Panc1 (cell line): ENCODE results near the gene KIF26B. TPM values are rescaled to one million over a fixed set of nuclear protein-coding genes. Genes with fewer than 3 reads are reported as not detected.

Source experiments
- ATAC-seq: fragments of 200-7000 bp; cut with Tn5 transposase; 2 replicates; pipeline ENCODE4 v1.9.1; 2020; ENCODE audit warnings: mild to moderate bottlenecking, moderate library complexity
- BruUV-seq: library from RNA; stranded (reverse); fragments of 400-500 nt; replicated peaks from 2 replicates; lab custom pipeline; 2021; lab: Mats Ljungman, UMichigan
- CTCF ChIA-PET: fragments of 300-600 bp; sonication (Branson Sonifier 250); formaldehyde crosslinking; loops from one replicate; lab custom pipeline; 2022; ENCODE audit warnings: antibody characterized with exemption; lab: Charles Lee
- POLR2A ChIA-PET: fragments of 300-600 bp; sonication (Branson Sonifier 250); formaldehyde crosslinking; loops from one replicate; lab custom pipeline; 2022; ENCODE audit warnings: antibody characterized with exemption; lab: Charles Lee
- DNase-seq: peaks from one replicate; pipeline ENCODE4 v3.0.0-alpha.2; 2010; ENCODE audit warnings: low read depth, low spot score
- H3K27ac ChIP-seq: 2 replicates; pipeline ENCODE4 v1.5.1; 2011; ENCODE audit warnings: mild to moderate bottlenecking, low read length, inconsistent platforms
- H3K27me3 ChIP-seq: fragments of 200-500 bp; sonication (Bioruptor generic); 2 replicates; pipeline ENCODE4 v1.6.0; 2014; ENCODE audit warnings: low read length, inconsistent platforms; ENCODE audit not compliant: control insufficient read depth, insufficient read depth
- H3K36me3 ChIP-seq: fragments of 200-500 bp; sonication (Bioruptor generic); 2 replicates; pipeline ENCODE4 v1.5.1; 2014; ENCODE audit warnings: inconsistent platforms, mild to moderate bottlenecking, low read length, moderate library complexity; ENCODE audit not compliant: control insufficient read depth, insufficient read depth
- H3K4me1 ChIP-seq: 2 replicates; pipeline ENCODE4 v1.5.1; 2011; ENCODE audit warnings: inconsistent platforms, mild to moderate bottlenecking, low read length, moderate library complexity; ENCODE audit not compliant: control insufficient read depth, insufficient read depth
- H3K4me3 ChIP-seq, 2 experiments: 2 replicates each; pipeline ENCODE4 v1.5.1; 2011 to 2012; ENCODE audit warnings: low read depth in 2 of 2, low read length in 2 of 2, mild to moderate bottlenecking in 2 of 2, inconsistent platforms in 1 of 2, moderate library complexity in 1 of 2
- H3K9me3 ChIP-seq: fragments of 200-500 bp; sonication (Bioruptor generic); 2 replicates; pipeline ENCODE4 v1.5.1; 2014; ENCODE audit warnings: low read depth, mild to moderate bottlenecking, inconsistent platforms, low read length, moderate library complexity; ENCODE audit not compliant: control insufficient read depth, insufficient read depth
- CTCF ChIP-seq: fragments of 450-650 bp; IDR thresholded peaks from 2 replicates; pipeline ENCODE4 v1.5.1; 2017; ENCODE audit warnings: mild to moderate bottlenecking
- POLR2AphosphoS5 ChIP-seq: IDR thresholded peaks from 2 replicates; pipeline ENCODE4 v1.6.1; 2012; ENCODE audit warnings: mild to moderate bottlenecking, low read depth, low read length, moderate library complexity
- REST ChIP-seq, 2 experiments: IDR thresholded peaks; 2 replicates each; pipeline ENCODE4 v1.6.1; 2011 to 2012; ENCODE audit warnings: low read depth in 2 of 2, control low read depth in 1 of 2, low read length in 1 of 2, mild to moderate bottlenecking in 1 of 2, moderate library complexity in 1 of 2; ENCODE audit not compliant: insufficient read depth in 1 of 2
- SIN3A ChIP-seq: IDR thresholded peaks from 2 replicates; pipeline ENCODE4 v1.6.1; 2012; ENCODE audit warnings: low read depth, mild to moderate bottlenecking, low read length, moderate library complexity, borderline replicate concordance; ENCODE audit not compliant: insufficient read depth
- TCF7L2 ChIP-seq: IDR thresholded peaks from 2 replicates; pipeline ENCODE4 v1.6.1; 2011; ENCODE audit warnings: mild to moderate bottlenecking, low read depth, low read length, inconsistent platforms
- in situ Hi-C: cut with HindIII; loops from 2 replicates; pipeline ENCODE4 v1.10.0; 2016; ENCODE audit warnings: low sequenced_read_pairs, low pct_unique_long_range_greater_than_20kb
- intact Hi-C: fragments of 100-400 bp; cut with micrococcal nuclease; formaldehyde crosslinking; loops from one replicate; pipeline ENCODE4 v1.10.0; 2022; ENCODE audit not compliant: unreplicated experiment
- total RNA-seq: library from RNA; stranded (reverse); gene quantifications from one replicate; pipeline ENCODE4 v1.2.1, GENCODE V29; 2021; ENCODE audit not compliant: unreplicated experiment

Gene KIF26B
- total RNA-seq, 1 experiment from 2014 or later: 0.33 TPM

GRCh38 chr1:245306628-245307410 lies 152.0 kb downstream of the KIF26B start:
- no peak for DNase-seq
- ATAC-seq: no peak
- no peak for TF ChIP-seq POLR2AphosphoS5
- TF ChIP-seq CTCF: no peak
- TF ChIP-seq REST (IDR thresholded peaks at IDR 0.05; ENCODE audit: insufficient read depth in 1 of 2, low read depth in 2 of 2, low read length in 1 of 2): no peak
- TF ChIP-seq SIN3A: no peak
- no peak for TF ChIP-seq TCF7L2
- H3K27me3 ChIP-seq: peaks cover 4% of the 10 kb centered on the region; the same call in 1 of the 2 replicates
- H3K4me1 ChIP-seq: no peaks in the 10 kb centered on the region
- ChIA-PET POLR2A (no interaction called here), CTCF (no interaction called here)
- no peak overlapping the region for H3K4me3 ChIP-seq
- intact Hi-C loops (no loop called here), in situ Hi-C loops (no loop called here)
- H3K36me3 ChIP-seq: no peaks in the 10 kb centered on the region
- H3K9me3 ChIP-seq: no peaks in the 10 kb centered on the region
- H3K27ac ChIP-seq: no peak overlapping the region
- no TSS peak for BruUV-seq

GRCh38 chr1:245310571-245311531 lies 156.1 kb downstream of the KIF26B start:
- in situ Hi-C loops (no loop called here), intact Hi-C loops (no loop called here)
- no peaks in the 10 kb centered on the region for H3K36me3 ChIP-seq
- H3K27ac ChIP-seq: no peak overlapping the region
- ATAC-seq (peak; percentile 42), DNase-seq (no peak)
- no TSS peak for BruUV-seq
- H3K4me3 ChIP-seq: no peak overlapping the region
- ChIA-PET CTCF (no interaction called here), POLR2A (no interaction called here)
- H3K27me3 ChIP-seq: peaks cover 4% of the 10 kb centered on the region; the same call in 1 of the 2 replicates
- TF ChIP-seq SIN3A: no peak
- TF ChIP-seq TCF7L2: no peak
- TF ChIP-seq REST (IDR thresholded peaks at IDR 0.05; ENCODE audit: insufficient read depth in 1 of 2, low read depth in 2 of 2, low read length in 1 of 2): no peak
- H3K4me1 ChIP-seq: no peaks in the 10 kb centered on the region
- H3K9me3 ChIP-seq: no peaks in the 10 kb centered on the region
